RWPE1 (cell line): ENCODE data around the gene MUC5B.

ENCODE experiments used
- CTCF ChIA-PET: fragments of 350-600 bp; sonication (Branson Sonifier 250); formaldehyde crosslinking; extraction: SDS; loops from one replicate; lab custom pipeline; 2021; lab: Yijun Ruan, JAX
- POLR2A ChIA-PET: fragments of 400-600 bp; formaldehyde crosslinking; extraction: SDS; loops from one replicate; lab custom pipeline; 2020; ENCODE audit warnings: antibody characterized with exemption; ENCODE audit not compliant: low non-redundant PET; lab: Yijun Ruan, JAX
- DNase-seq: peaks from one replicate; pipeline ENCODE4 v3.0.0; 2012; ENCODE audit warnings: low spot score
- H3K27ac ChIP-seq: fragments of 450-650 bp; 2 replicates; pipeline ENCODE4 v1.5.1; 2017
- CTCF ChIP-seq: fragments of 450-650 bp; conservative IDR thresholded peaks from 2 replicates; pipeline ENCODE4 v1.5.1; 2017; ENCODE audit warnings: low read depth, mild to moderate bottlenecking

The MUC5B gene

GRCh38 chr11:1291295-1292017 is 68.6 kb downstream of the MUC5B start:
- ChIA-PET POLR2A (interaction anchor here (0.9 kb wide), 1 partner anchor 17 kb away, joined by 3 read pairs; no protein-coding TSS in a partner anchor), CTCF (no interaction called here)
- no peak for DNase-seq
- TF ChIP-seq CTCF: no peak
- peak overlapping the region; percentile 41; the same call in 1 of the 2 replicates for H3K27ac ChIP-seq

GRCh38 chr11:1292018-1292643 is 69.3 kb downstream of the MUC5B start:
- POLR2A ChIA-PET: no interaction called here
- CTCF ChIA-PET: no interaction called here
- DNase-seq: no peak

GRCh38 chr11:1292644-1293618 is 70.1 kb downstream of the MUC5B start:
- ChIA-PET CTCF (interaction anchor here (0.6 to 1.2 kb wide), 4 partner anchors 10 to 148 kb away, joined by 3 to 4 read pairs (median 4); no protein-coding TSS in a partner anchor), POLR2A (no interaction called here)

More at GRCh38 chr11:1292018-1292643, 69.3 kb downstream of the MUC5B start:
- no peak for TF ChIP-seq CTCF
- H3K27ac ChIP-seq: peak overlapping the region; percentile 41

GRCh38 chr11:1293619-1294015 is 70.8 kb downstream of the MUC5B start:
- peak; percentile 25; the same call in 1 of the 2 replicates for TF ChIP-seq CTCF
- 0 out of 2 replicates have a peak overlapping the region, but pooled peaks have one; percentile 12 for H3K27ac ChIP-seq
- ChIA-PET CTCF (interaction anchor here (0.6 to 1.2 kb wide), 4 partner anchors 9 to 148 kb away, joined by 3 to 4 read pairs (median 4); no protein-coding TSS in a partner anchor), POLR2A (no interaction called here)
- DNase-seq: peak; percentile 11

More at GRCh38 chr11:1292644-1293618, 70.1 kb downstream of the MUC5B start:
- no peak for TF ChIP-seq CTCF
- peak overlapping the region; percentile 41 for H3K27ac ChIP-seq
- DNase-seq: no peak

GRCh38 chr11:1295086-1295485 is 72.2 kb downstream of the MUC5B start:
- ChIA-PET CTCF (no interaction called here), POLR2A (no interaction called here)
- TF ChIP-seq CTCF: no peak
- DNase-seq: no peak
- H3K27ac ChIP-seq: no peak overlapping the region
